Body of pancreas (tissue), 4 donors: ENCODE measurements around the gene DERA. TPM values are rescaled to one million over a fixed set of nuclear protein-coding genes. Genes with fewer than 3 reads are reported as not detected.

Experiments used
- ATAC-seq: fragments of 150-250 bp; one replicate; pipeline ENCODE4 v1.9.1; 2016
- DNase-seq, 4 donors: peaks; one replicate each; pipeline ENCODE4 v3.0.0-alpha.2; 2019
- H3K27ac ChIP-seq, 4 donors: fragments of 200-600 bp; sonication (generic); 1 replicate in 3 of 4; 2 replicates in 1 of 4; pipeline versions ENCODE4 v1.5.1 to v1.6.1; 2016 to 2019; ENCODE audit warnings: mild to moderate bottlenecking in 1 of 4, mixed read lengths in 1 of 4, moderate library complexity in 1 of 4
- H3K27me3 ChIP-seq, 2 donors: fragments of 200-600 bp; sonication (generic); one replicate each; pipeline ENCODE4 v1.6.0; 2016; ENCODE audit warnings: mild to moderate bottlenecking in 1 of 2
- H3K36me3 ChIP-seq, 2 donors: fragments of 200-600 bp; sonication (generic); replicated peaks in 1 of 2; 2 replicates each; pipeline ENCODE4 v1.5.1; 2016; ENCODE audit warnings: low read depth in 2 of 2; ENCODE audit not compliant: insufficient read depth in 1 of 2
- H3K4me1 ChIP-seq: fragments of 200-600 bp; sonication (generic); one replicate; pipeline ENCODE4 v1.6.0; 2016
- H3K4me3 ChIP-seq, 2 donors: fragments of 200-600 bp; sonication (generic); 1 replicate in 1 of 2; 2 replicates in 1 of 2; pipeline ENCODE4 v1.5.1; 2016 to 2019
- H3K9me3 ChIP-seq, 3 donors: fragments of 200-600 bp; sonication (generic); 1 replicate in 2 of 3; 2 replicates in 1 of 3; pipeline ENCODE4 v1.5.1; 2016
- POLR2A ChIP-seq, 3 donors: fragments of 450-650 bp; IDR thresholded peaks; one replicate each; pipeline ENCODE4 v1.6.1; 2016; ENCODE audit warnings: antibody characterized with exemption in 3 of 3, mild to moderate bottlenecking in 2 of 3
- WGBS, 2 donors: methylation state at CpG; one replicate each; pipeline ENCODE4 v1.1.5; 2017; 5-methylcytosine and 5-hydroxymethylcytosine counted together
- intact Hi-C: fragments of 100-400 bp; cut with DNase I; formaldehyde crosslinking; loops from one replicate; pipeline ENCODE4 v1.15.1; 2023
- total RNA-seq, 2 donors: library from RNA; depleted of rRNA; stranded (reverse); fragments of >200 nt; gene quantifications; one replicate each; pipeline ENCODE4 v1.1.0, GENCODE V29; 2016
- TF ChIP-seq, protein P1 (sequence below), 7 experiments: fragments of 450-650 bp in 4 of 7; fragments of 200-600 bp in 3 of 7; sonication (generic) in 3 of 7; IDR thresholded peaks; one replicate each; pipeline ENCODE4 v1.5.1; 2016 to 2019; ENCODE audit warnings: antibody characterized with exemption in 7 of 7

Gene DERA
- total RNA-seq, 2 donors from 2014 or later = 4.9 to 19.7 TPM

DNA sequence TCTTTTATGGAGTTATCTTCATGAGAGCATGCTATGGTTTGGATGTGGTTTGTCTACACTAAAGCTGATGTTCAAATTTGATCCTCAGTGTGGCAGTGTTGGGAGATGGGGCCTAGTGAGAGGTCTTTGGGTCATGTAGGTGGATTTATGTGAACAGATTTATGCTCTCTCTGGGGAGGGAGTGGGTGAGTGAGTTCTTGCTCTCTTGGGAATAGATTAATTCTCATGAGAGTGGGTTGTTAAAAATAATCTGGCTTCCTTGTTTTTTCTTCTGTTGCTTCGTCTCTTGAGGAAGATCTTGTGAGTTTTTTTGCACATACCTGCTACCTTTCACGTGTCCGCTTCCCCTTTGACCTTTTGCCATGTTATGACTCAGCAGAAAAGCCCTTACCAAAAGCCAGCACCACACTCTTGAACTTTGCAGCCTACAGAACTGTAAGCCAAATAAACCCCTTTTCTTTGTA is 20.5 kb downstream of the DERA start:
- H3K4me1 ChIP-seq = peaks cover 15% of the 10 kb centered on the region
- no peaks in the 10 kb centered on the region for H3K9me3 ChIP-seq
- no peaks in the 10 kb centered on the region for H3K27me3 ChIP-seq
- 72 to 84% methylated on average over 3 of the region's 3 CpGs for WGBS, 2 donors
- no peak for DNase-seq
- TF ChIP-seq, protein P1, sequence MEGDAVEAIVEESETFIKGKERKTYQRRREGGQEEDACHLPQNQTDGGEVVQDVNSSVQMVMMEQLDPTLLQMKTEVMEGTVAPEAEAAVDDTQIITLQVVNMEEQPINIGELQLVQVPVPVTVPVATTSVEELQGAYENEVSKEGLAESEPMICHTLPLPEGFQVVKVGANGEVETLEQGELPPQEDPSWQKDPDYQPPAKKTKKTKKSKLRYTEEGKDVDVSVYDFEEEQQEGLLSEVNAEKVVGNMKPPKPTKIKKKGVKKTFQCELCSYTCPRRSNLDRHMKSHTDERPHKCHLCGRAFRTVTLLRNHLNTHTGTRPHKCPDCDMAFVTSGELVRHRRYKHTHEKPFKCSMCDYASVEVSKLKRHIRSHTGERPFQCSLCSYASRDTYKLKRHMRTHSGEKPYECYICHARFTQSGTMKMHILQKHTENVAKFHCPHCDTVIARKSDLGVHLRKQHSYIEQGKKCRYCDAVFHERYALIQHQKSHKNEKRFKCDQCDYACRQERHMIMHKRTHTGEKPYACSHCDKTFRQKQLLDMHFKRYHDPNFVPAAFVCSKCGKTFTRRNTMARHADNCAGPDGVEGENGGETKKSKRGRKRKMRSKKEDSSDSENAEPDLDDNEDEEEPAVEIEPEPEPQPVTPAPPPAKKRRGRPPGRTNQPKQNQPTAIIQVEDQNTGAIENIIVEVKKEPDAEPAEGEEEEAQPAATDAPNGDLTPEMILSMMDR (IDR thresholded peaks at IDR 0.05) = no peak
- no peak for TF ChIP-seq POLR2A (IDR thresholded peaks at IDR 0.05)
- H3K36me3 ChIP-seq = no peaks in the 10 kb centered on the region
- H3K4me3 ChIP-seq = no peak overlapping the region
- H3K27ac ChIP-seq = no peak overlapping the region
- no peak for ATAC-seq
- intact Hi-C loops = no loop called here

DNA sequence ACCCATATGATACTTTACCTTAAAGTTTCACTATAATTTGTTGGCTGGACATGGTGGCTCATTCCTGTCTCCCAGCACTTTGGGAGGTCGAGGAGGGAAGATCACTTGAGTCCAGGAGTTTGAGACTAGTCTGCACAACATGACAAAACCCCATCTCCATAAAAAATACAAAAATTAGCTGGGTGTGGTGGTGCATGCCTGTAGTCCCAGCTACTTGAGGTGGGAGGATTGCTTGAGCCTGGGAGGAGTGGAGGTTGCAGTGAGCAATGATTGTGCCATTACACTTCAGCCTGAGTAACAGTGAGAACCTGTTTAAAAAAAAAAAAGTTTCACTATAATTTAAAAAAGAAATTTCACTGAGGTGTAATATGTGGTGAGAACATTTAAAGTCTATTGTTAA is 21.2 kb downstream of the DERA start:
- TF ChIP-seq, protein P1 (IDR thresholded peaks at IDR 0.05) = no peak
- no peak for TF ChIP-seq POLR2A (IDR thresholded peaks at IDR 0.05)
- WGBS, 2 donors = 100% methylated on average over 1 of the region's 1 CpG
- no peak overlapping the region for H3K27ac ChIP-seq
- H3K9me3 ChIP-seq = no peaks in the 10 kb centered on the region
- no peak for DNase-seq
- H3K27me3 ChIP-seq = no peaks in the 10 kb centered on the region
- no peaks in the 10 kb centered on the region for H3K36me3 ChIP-seq
- ATAC-seq = no peak
- peaks cover 15% of the 10 kb centered on the region for H3K4me1 ChIP-seq
- intact Hi-C loops = no loop called here
- H3K4me3 ChIP-seq = no peak overlapping the region

DNA sequence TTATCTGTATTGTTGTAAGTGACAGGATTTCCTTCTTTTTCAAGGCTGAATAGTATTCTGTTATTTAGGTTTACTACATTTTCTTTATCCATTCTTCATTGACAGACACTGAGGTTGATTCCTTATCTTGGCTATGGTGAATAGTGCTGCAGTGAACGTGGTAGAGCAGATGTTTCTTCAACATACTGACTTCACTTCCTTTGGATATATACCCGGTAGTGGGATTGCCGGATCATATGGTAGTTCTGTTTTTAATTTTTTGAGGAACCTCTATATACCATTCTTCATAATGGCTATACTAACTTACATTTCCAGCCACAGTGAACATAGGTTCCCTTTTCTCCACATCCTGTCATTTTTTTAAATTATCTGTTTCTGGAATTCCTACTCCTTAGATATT is 21.8 kb downstream of the DERA start:
- ATAC-seq (no peak), DNase-seq (no peak)
- Histone ChIP-seq H3K36me3 (no peaks in the 10 kb centered on the region), H3K4me3 (no peak overlapping the region), H3K4me1 (peaks cover 14% of the 10 kb centered on the region), H3K27me3 (no peaks in the 10 kb centered on the region), H3K9me3 (no peaks in the 10 kb centered on the region), H3K27ac (no peak overlapping the region)
- WGBS, 2 donors = 72 to 94% methylated on average over 3 of the region's 3 CpGs
- TF ChIP-seq, protein P1 (IDR thresholded peaks at IDR 0.05) = no peak
- TF ChIP-seq POLR2A (IDR thresholded peaks at IDR 0.05) = no peak
- intact Hi-C loops = no loop called here

DNA sequence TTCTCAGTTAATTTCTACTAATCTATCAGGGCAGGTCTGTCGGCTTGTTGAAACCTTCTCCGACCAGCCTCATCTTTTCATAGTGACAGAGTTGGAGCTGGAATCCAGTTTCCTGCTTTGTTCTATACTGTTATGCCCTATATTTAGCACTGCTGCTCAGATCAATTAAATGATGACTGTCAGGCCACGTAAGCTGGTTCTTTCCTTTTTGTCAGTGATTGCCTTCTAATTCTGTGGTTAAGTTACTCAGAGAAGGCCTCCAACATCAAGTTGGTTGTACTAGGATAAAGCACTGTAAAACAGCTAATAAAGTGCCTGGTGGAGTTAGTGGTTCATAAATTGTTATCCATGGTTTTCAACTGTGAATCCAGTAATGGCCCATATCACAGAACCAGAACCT is 22.6 kb downstream of the DERA start:
- Histone ChIP-seq H3K27me3 (no peaks in the 10 kb centered on the region), H3K4me3 (no peak overlapping the region), H3K9me3 (peaks cover 0 to 1% (median 0%) of the 10 kb centered on the region in 3 donors), H3K36me3 (no peaks in the 10 kb centered on the region), H3K27ac (no peak overlapping the region), H3K4me1 (peaks cover 6% of the 10 kb centered on the region)
- WGBS, 2 donors = 79 to 80% methylated on average over 3 of the region's 3 CpGs
- ATAC-seq (no peak), DNase-seq (no peak)
- intact Hi-C loops = no loop called here
- no peak for TF ChIP-seq POLR2A (IDR thresholded peaks at IDR 0.05)
- TF ChIP-seq, protein P1 (IDR thresholded peaks at IDR 0.05) = no peak

DNA sequence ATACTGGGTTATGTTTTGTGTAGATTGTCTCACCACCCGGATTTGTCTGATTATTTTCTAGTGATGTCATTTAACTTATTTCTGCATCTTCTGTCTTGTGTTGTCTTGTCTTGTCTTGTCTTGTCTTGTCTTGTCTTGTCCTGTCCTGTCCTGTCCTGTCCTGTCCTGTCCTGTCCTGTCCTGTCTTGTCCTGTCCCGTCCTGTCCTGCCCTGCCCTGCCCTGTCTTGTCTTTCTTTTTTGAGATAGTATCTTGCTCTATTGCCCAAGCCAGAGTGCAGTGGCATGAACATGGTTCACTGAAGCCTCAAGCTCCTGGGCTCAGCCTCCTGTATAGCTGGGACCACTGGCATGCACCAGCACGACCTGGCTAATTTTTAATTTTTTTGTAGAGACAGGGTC is 25.6 kb downstream of the DERA start:
- no peaks in the 10 kb centered on the region for H3K4me1 ChIP-seq
- H3K36me3 ChIP-seq = no peaks in the 10 kb centered on the region
- no peak for TF ChIP-seq POLR2A (IDR thresholded peaks at IDR 0.05)
- TF ChIP-seq, protein P1 (IDR thresholded peaks at IDR 0.05) = no peak
- ATAC-seq (no peak), DNase-seq (no peak)
- H3K27me3 ChIP-seq = no peaks in the 10 kb centered on the region
- intact Hi-C loops = no loop called here
- H3K27ac ChIP-seq = no peak overlapping the region
- 93 to 94% methylated on average over 3 of the region's 3 CpGs for WGBS, 2 donors
- H3K9me3 ChIP-seq = peaks cover 0 to 6% (median 0%) of the 10 kb centered on the region in 3 donors
- no peak overlapping the region for H3K4me3 ChIP-seq
